ENCODE measurements around the gene PRSS53. TPM values are rescaled to one million over a fixed set of nuclear protein-coding genes. Genes with fewer than 3 reads are reported as not detected.

PRSS53 gene
- total RNA-seq, 4 donors from 2014 or later = 0.63 to 2.2 (median 1.3) TPM

GRCh38 chr16:31089199-31089598 is 456 bp upstream of the PRSS53 start:
- TF ChIP-seq CTCF (IDR thresholded peaks at IDR 0.05) = no peak

GRCh38 chr16:31087971-31088370 is 772 bp downstream of the PRSS53 start:
- TF ChIP-seq CTCF (IDR thresholded peaks at IDR 0.05) = no peak
- ATAC-seq (ENCODE audit: low FRiP score) (no peak), DNase-seq (ENCODE audit: low spot score) (no peak)

More at GRCh38 chr16:31089199-31089598, 456 bp upstream of the PRSS53 start:
- DNase-seq (ENCODE audit: low spot score) (no peak), ATAC-seq (ENCODE audit: low FRiP score) (no peak)

- no peak for ATAC-seq (ENCODE audit: low FRiP score)
- TF ChIP-seq CTCF (IDR thresholded peaks at IDR 0.05) = no peak
- DNase-seq (ENCODE audit: low spot score) = no peak
These were observed 1.3 kb downstream of the PRSS53 start for GRCh38 chr16:31087481-31087880.

- TF ChIP-seq CTCF (IDR thresholded peaks at IDR 0.05) = no peak
- ATAC-seq (ENCODE audit: low FRiP score) (no peak), DNase-seq (ENCODE audit: low spot score) (no peak)
These were observed 2.2 kb downstream of the PRSS53 start for GRCh38 chr16:31086629-31086906.

- no peak for TF ChIP-seq CTCF (IDR thresholded peaks at IDR 0.05)
- no peak for ATAC-seq (ENCODE audit: low FRiP score)
- no peak for DNase-seq (ENCODE audit: low spot score)
These were observed 2.7 kb downstream of the PRSS53 start for GRCh38 chr16:31085873-31086628.

GRCh38 chr16:31085411-31085810 is 3.3 kb downstream of the PRSS53 start:
- DNase-seq (ENCODE audit: low spot score) (no peak), ATAC-seq (ENCODE audit: low FRiP score) (no peak)
- no peak for TF ChIP-seq CTCF (IDR thresholded peaks at IDR 0.05)

GRCh38 chr16:31084584-31085302 is 4.0 kb downstream of the PRSS53 start:
- no peak for DNase-seq (ENCODE audit: low spot score)

More at GRCh38 chr16:31084584-31085302, 4.0 kb downstream of the PRSS53 start:
- TF ChIP-seq CTCF (IDR thresholded peaks at IDR 0.05) = no peak
- ATAC-seq (ENCODE audit: low FRiP score) = no peak
